HCT116 (cell line): Measurements from ENCODE around the gene LCE7A. TPM values are rescaled to one million over a fixed set of nuclear protein-coding genes. Genes with fewer than 3 reads are reported as not detected.

ENCODE experiments used
- ATAC-seq: fragments of 200-7000 bp; cut with Tn5 transposase; 2 replicates; pipeline ENCODE4 v1.9.1; 2020; ENCODE audit warnings: mild to moderate bottlenecking, moderate library complexity
- BruUV-seq: library from RNA; stranded (reverse); fragments of 400-500 nt; replicated peaks from 2 replicates; lab custom pipeline; 2021; lab: Mats Ljungman, UMichigan
- CTCF ChIA-PET: fragments of 300-600 bp; sonication (Branson Sonifier 250); formaldehyde crosslinking; loops from one replicate; lab custom pipeline; 2021; ENCODE audit warnings: antibody characterized with exemption; lab: Charles Lee
- POLR2A ChIA-PET: fragments of 300-600, 350-600 bp; sonication (Branson Sonifier 250); formaldehyde crosslinking; loops from one replicate; lab custom pipeline; 2021; ENCODE audit warnings: antibody characterized with exemption; lab: Charles Lee
- RAD21 ChIA-PET, 2 experiments: fragments of 300-600 bp; sonication (Branson Sonifier 250); formaldehyde crosslinking; loops; one replicate each; lab custom pipeline; 2023; ENCODE audit warnings: low total read pairs in 2 of 2; ENCODE audit not compliant: uncharacterized antibody in 2 of 2, unreplicated experiment in 2 of 2, low non-redundant PET in 1 of 2; lab: Charles Lee
- DNase-seq: peaks from one replicate; pipeline ENCODE4 v3.0.0-alpha.2; 2010; ENCODE audit warnings: low read depth, low spot score
- H2AFZ ChIP-seq: fragments of 200-600 bp; shearing (Covaris generic), sonication (generic); 2 replicates; pipeline ENCODE4 v1.6.1; 2017; ENCODE audit warnings: low read depth, mixed run types, mixed read lengths, antibody characterized with exemption, low read length; ENCODE audit not compliant: poor library complexity, severe bottlenecking
- H3K27ac ChIP-seq: 2 replicates; pipeline ENCODE4 v1.5.1; 2012; ENCODE audit warnings: low read depth, low read length
- H3K27me3 ChIP-seq: fragments of 200-600 bp; sonication (generic); 2 replicates; pipeline ENCODE4 v1.6.1; 2016; ENCODE audit warnings: mixed run types, low read length, mixed read lengths; ENCODE audit not compliant: insufficient read depth
- H3K36me3 ChIP-seq, 2 experiments: fragments of 200-500 bp in 1 of 2; fragments of 200-600 bp in 1 of 2; sonication (Bioruptor generic) in 1 of 2; sonication (generic) in 1 of 2; 2 replicates each; pipeline versions ENCODE4 v1.5.1 to v1.6.1; 2014 to 2016; ENCODE audit warnings: low read length in 2 of 2, inconsistent platforms in 1 of 2, mixed read lengths in 1 of 2, mixed run types in 1 of 2; ENCODE audit not compliant: insufficient read depth in 2 of 2, control insufficient read depth in 1 of 2
- H3K4me1 ChIP-seq, 2 experiments: fragments of 200-600 bp in 1 of 2; sonication (generic) in 1 of 2; 2 replicates each; pipeline versions ENCODE4 v1.5.1 to v1.6.1; 2012 to 2017; ENCODE audit warnings: low read length in 2 of 2, inconsistent platforms in 1 of 2, mild to moderate bottlenecking in 1 of 2, mixed read lengths in 1 of 2, mixed run types in 1 of 2, moderate library complexity in 1 of 2; ENCODE audit not compliant: insufficient read depth in 2 of 2, control insufficient read depth in 1 of 2
- H3K4me2 ChIP-seq: fragments of 200-600 bp; sonication (generic); 2 replicates; pipeline ENCODE4 v1.6.1; 2017; ENCODE audit warnings: mixed run types, low read length, mixed read lengths
- H3K4me3 ChIP-seq, 2 experiments: fragments of 200-600 bp in 1 of 2; sonication (generic) in 1 of 2; replicated peaks in 1 of 2; 2 replicates each; pipeline ENCODE4 v1.5.1; 2011 to 2016; ENCODE audit warnings: low read length in 2 of 2, control low read depth in 1 of 2, low read depth in 1 of 2, mild to moderate bottlenecking in 1 of 2, mixed read lengths in 1 of 2, mixed run types in 1 of 2
- H3K79me2 ChIP-seq: fragments of 200-600 bp; sonication (generic); 2 replicates; pipeline ENCODE4 v1.6.1; 2017; ENCODE audit warnings: mild to moderate bottlenecking, mixed run types, low read length, moderate library complexity, mixed read lengths; ENCODE audit not compliant: insufficient read depth
- H3K9ac ChIP-seq: fragments of 200-600 bp; sonication (generic); 2 replicates; pipeline ENCODE4 v1.6.1; 2016; ENCODE audit warnings: low read length, mixed read lengths
- H3K9me2 ChIP-seq: fragments of 200-600 bp; sonication (generic), shearing (Covaris generic); 2 replicates; pipeline ENCODE4 v1.6.1; 2017; ENCODE audit warnings: mixed run types, mild to moderate bottlenecking, moderate library complexity; ENCODE audit not compliant: insufficient read depth
- H3K9me3 ChIP-seq, 2 experiments: fragments of 200-500 bp in 1 of 2; fragments of 200-600 bp in 1 of 2; sonication (Bioruptor generic) in 1 of 2; sonication (generic) in 1 of 2; 2 replicates each; pipeline ENCODE4 v1.6.1; 2014 to 2017; ENCODE audit warnings: low read length in 2 of 2, mixed read lengths in 2 of 2, inconsistent platforms in 1 of 2, low read depth in 1 of 2, mild to moderate bottlenecking in 1 of 2, mixed run types in 1 of 2, moderate library complexity in 1 of 2; ENCODE audit not compliant: control insufficient read depth in 1 of 2, insufficient read depth in 1 of 2
- H4K20me1 ChIP-seq: fragments of 200-600 bp; sonication (generic), shearing (Covaris generic); 2 replicates; pipeline ENCODE4 v1.6.1; 2017; ENCODE audit warnings: mixed run types, mild to moderate bottlenecking, moderate library complexity; ENCODE audit not compliant: insufficient read depth
- CBX3 ChIP-seq: IDR thresholded peaks from 2 replicates; pipeline ENCODE4 v1.6.1; 2012; ENCODE audit warnings: low read depth
- CEBPB ChIP-seq: IDR thresholded peaks from 2 replicates; pipeline ENCODE4 v1.6.1; 2012; ENCODE audit warnings: low read depth
- EGR1 ChIP-seq: IDR thresholded peaks from 2 replicates; pipeline ENCODE4 v1.6.1; 2012; ENCODE audit warnings: low read depth
- EZH2 ChIP-seq: fragments of 200-600 bp; sonication (generic); IDR thresholded peaks from 2 replicates; pipeline ENCODE4 v1.6.1; 2017; ENCODE audit warnings: antibody characterized with exemption, mixed run types
- EZH2phosphoT487 ChIP-seq: fragments of 200-600 bp; IDR thresholded peaks from 2 replicates; pipeline ENCODE4 v1.6.1; 2018; ENCODE audit warnings: antibody characterized with exemption, borderline replicate concordance
- JUND ChIP-seq: IDR thresholded peaks from 2 replicates; pipeline ENCODE4 v1.6.1; 2012
- POLR2A ChIP-seq: IDR thresholded peaks from 2 replicates; pipeline ENCODE4 v1.7.0; 2011; ENCODE audit warnings: borderline replicate concordance; ENCODE audit not compliant: insufficient read depth, insufficient read length; ENCODE audit errors: extremely low read depth
- RAD21 ChIP-seq: IDR thresholded peaks from 2 replicates; pipeline ENCODE4 v1.6.1; 2012; ENCODE audit warnings: low read depth, mild to moderate bottlenecking
- SP1 ChIP-seq: IDR thresholded peaks from 2 replicates; pipeline ENCODE4 v1.6.1; 2012; ENCODE audit warnings: low read depth
- TCF7L2 ChIP-seq: IDR thresholded peaks from 2 replicates; pipeline ENCODE4 v1.7.0; 2011; ENCODE audit warnings: borderline replicate concordance, inconsistent platforms; ENCODE audit not compliant: insufficient read depth, insufficient read length; ENCODE audit errors: extremely low read depth
- YY1 ChIP-seq: IDR thresholded peaks from 2 replicates; pipeline ENCODE4 v1.6.1; 2011; ENCODE audit warnings: low read length, low read depth, moderate library complexity, mild to moderate bottlenecking; ENCODE audit not compliant: insufficient replicate concordance; ENCODE audit errors: extremely low read depth
- ZFX ChIP-seq: fragments of 450-650 bp; IDR thresholded peaks from 2 replicates; pipeline ENCODE4 v1.6.1; 2017
- intact Hi-C: fragments of 100-400 bp; cut with micrococcal nuclease; formaldehyde crosslinking; loops from 2 replicates; pipeline ENCODE4 v1.10.0; 2022
- total RNA-seq: library from RNA; stranded (reverse); gene quantifications from one replicate; pipeline ENCODE4 v1.2.1, GENCODE V29; 2021; ENCODE audit not compliant: unreplicated experiment
- TF ChIP-seq, protein P1 (sequence below): IDR thresholded peaks from 2 replicates; pipeline ENCODE4 v1.6.1; 2012
- TF ChIP-seq, protein P2 (sequence below): IDR thresholded peaks from 2 replicates; pipeline ENCODE4 v1.6.1; 2012
- TF ChIP-seq, protein P3 (sequence below): IDR thresholded peaks from 2 replicates; pipeline ENCODE4 v1.6.1; 2011; ENCODE audit warnings: mild to moderate bottlenecking, low read length, moderate library complexity; ENCODE audit not compliant: insufficient replicate concordance; ENCODE audit errors: extremely low read depth
- TF ChIP-seq, protein P4 (sequence below), 3 experiments: fragments of 200-600 bp in 1 of 3; sonication (generic) in 1 of 3; IDR thresholded peaks in 2 of 3; conservative IDR thresholded peaks in 1 of 3; 2 replicates each; pipeline ENCODE4 v1.5.1; 2012 to 2017; ENCODE audit warnings: low read depth in 2 of 3, low read length in 2 of 3, antibody characterized with exemption in 1 of 3, borderline replicate concordance in 1 of 3, control low read depth in 1 of 3, mild to moderate bottlenecking in 1 of 3, mixed read lengths in 1 of 3, mixed run types in 1 of 3, moderate library complexity in 1 of 3; ENCODE audit not compliant: insufficient read depth in 1 of 3

Gene LCE7A
- total RNA-seq, 1 experiment from 2014 or later = not detected

DNA sequence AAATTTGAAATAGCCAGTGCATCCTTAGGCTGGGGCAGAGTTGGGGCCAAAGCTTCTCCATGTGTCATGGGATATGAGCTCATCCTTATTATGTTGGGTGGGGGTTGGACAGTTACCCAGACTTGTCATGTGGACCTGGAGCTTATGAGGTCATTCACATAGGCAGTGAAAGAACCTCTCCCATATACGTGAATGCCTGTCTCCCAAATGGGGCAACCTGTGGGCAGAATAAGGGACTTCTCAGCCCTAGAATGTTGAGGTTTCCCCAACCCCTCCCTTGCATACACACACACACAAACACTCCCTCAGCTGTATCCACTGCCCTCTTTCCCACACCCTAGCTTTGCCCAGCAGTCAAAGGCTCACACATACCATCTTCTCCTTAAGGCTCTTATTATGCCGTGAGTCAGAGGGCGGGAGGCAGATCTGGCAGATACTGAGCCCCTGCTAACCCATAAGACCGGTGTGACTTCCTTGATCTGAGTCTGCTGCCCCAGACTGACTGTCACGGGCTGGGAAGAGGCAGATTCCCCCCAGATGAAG lies 46.3 kb downstream of the LCE7A start (continued):
- no peak for TF ChIP-seq TCF7L2
- no peak for TF ChIP-seq SP1
- TF ChIP-seq EGR1 = no peak
- TF ChIP-seq, all 23 proteins: peak for 0

DNA sequence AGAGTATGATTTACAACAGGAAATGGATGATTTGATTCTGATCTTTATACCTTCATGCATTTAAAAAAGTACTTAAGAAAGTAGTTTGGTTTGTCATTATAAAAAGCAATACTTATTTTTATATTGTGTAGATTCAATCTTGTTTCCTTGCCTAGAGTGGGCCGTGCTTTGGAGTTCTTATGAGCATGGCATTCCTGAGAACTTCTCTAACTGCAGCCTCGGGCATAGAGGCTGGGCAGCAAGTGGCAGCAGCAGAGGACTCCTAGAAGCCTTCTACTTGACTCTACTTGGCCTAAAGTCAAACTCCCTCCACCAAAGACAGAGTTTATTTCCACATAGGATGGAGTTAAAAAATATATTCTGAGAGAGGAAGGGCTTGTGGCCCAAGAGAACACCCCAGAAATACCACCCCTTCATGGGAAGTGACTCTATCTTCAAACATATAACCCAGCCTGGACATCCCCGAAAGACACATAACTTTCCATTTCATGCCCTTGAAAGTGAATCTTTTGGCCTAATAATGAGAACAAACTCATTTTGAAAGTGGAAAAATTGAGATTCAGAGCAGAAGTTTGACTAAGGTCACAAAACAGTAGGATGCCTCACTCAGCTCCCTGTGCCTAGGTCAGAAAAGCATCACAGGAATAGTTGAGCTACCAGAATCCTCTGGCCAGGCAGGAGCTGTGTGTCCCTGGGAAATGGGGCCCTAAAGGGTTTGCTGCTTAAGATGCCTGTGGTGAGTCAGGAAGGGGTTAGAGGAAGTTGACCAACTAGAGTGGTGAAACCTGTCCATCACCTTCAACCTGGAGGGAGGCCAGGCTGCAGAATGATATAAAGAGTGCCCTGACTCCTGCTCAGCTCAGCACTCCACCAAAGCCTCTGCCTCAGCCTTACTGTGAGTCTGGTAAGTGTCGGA lies 48.1 kb downstream of the LCE7A start, which contains the start of gene IVL:
Gene IVL, plus strand, starts transcription at position 861 of the 916 bp plus-strand sequence. CDS start 1,252 bp downstream, outside the sequence.
- no peaks in the 10 kb centered on the region for H3K36me3 ChIP-seq
- no peak within 1 kb of the TSS for H3K9ac ChIP-seq
- H3K4me2 ChIP-seq = no peak within 1 kb of the TSS; the same call in 1 of the 2 replicates
- no peaks in the 10 kb centered on the region for H4K20me1 ChIP-seq
- no peak within 1 kb of the TSS for H2AFZ ChIP-seq
- DNase-seq = peak; percentile 8
- peaks cover 49% of the 10 kb centered on the region for H3K27me3 ChIP-seq
- intact Hi-C loops = no loop called here
- H3K4me1 ChIP-seq = peaks cover 0 to 28% of the 10 kb centered on the region in 2 experiments; a peak in 1 of 4 replicates
- H3K4me3 ChIP-seq = no peak within 1 kb of the TSS
- ChIA-PET POLR2A (no interaction called here), CTCF (no interaction called here), RAD21 (no interaction called here)
- H3K9me2 ChIP-seq = no peaks in the 10 kb centered on the region
- H3K9me3 ChIP-seq = no peaks in the 10 kb centered on the region
- no peaks in the 10 kb centered on the region for H3K79me2 ChIP-seq
- BruUV-seq = no TSS peak
- no peak within 1 kb of the TSS for H3K27ac ChIP-seq
- ATAC-seq = peak; percentile 33; the same call in 1 of the 2 replicates
- TF ChIP-seq EGR1 = no peak
- TF ChIP-seq EZH2phosphoT487 = no peak
- no peak for TF ChIP-seq JUND
- no peak for TF ChIP-seq ZFX
- TF ChIP-seq, protein P1, sequence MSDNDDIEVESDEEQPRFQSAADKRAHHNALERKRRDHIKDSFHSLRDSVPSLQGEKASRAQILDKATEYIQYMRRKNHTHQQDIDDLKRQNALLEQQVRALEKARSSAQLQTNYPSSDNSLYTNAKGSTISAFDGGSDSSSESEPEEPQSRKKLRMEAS = no peak
- no peak for TF ChIP-seq RAD21
- TF ChIP-seq POLR2A = no peak
- TF ChIP-seq, protein P2, sequence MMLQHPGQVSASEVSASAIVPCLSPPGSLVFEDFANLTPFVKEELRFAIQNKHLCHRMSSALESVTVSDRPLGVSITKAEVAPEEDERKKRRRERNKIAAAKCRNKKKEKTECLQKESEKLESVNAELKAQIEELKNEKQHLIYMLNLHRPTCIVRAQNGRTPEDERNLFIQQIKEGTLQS = no peak
- TF ChIP-seq CBX3 = no peak
- TF ChIP-seq, protein P3, sequence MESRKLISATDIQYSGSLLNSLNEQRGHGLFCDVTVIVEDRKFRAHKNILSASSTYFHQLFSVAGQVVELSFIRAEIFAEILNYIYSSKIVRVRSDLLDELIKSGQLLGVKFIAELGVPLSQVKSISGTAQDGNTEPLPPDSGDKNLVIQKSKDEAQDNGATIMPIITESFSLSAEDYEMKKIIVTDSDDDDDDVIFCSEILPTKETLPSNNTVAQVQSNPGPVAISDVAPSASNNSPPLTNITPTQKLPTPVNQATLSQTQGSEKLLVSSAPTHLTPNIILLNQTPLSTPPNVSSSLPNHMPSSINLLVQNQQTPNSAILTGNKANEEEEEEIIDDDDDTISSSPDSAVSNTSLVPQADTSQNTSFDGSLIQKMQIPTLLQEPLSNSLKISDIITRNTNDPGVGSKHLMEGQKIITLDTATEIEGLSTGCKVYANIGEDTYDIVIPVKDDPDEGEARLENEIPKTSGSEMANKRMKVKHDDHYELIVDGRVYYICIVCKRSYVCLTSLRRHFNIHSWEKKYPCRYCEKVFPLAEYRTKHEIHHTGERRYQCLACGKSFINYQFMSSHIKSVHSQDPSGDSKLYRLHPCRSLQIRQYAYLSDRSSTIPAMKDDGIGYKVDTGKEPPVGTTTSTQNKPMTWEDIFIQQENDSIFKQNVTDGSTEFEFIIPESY = no peak
- no peak for TF ChIP-seq YY1
- no peak for TF ChIP-seq EZH2
- TF ChIP-seq TCF7L2 = no peak
- TF ChIP-seq, protein P4, sequence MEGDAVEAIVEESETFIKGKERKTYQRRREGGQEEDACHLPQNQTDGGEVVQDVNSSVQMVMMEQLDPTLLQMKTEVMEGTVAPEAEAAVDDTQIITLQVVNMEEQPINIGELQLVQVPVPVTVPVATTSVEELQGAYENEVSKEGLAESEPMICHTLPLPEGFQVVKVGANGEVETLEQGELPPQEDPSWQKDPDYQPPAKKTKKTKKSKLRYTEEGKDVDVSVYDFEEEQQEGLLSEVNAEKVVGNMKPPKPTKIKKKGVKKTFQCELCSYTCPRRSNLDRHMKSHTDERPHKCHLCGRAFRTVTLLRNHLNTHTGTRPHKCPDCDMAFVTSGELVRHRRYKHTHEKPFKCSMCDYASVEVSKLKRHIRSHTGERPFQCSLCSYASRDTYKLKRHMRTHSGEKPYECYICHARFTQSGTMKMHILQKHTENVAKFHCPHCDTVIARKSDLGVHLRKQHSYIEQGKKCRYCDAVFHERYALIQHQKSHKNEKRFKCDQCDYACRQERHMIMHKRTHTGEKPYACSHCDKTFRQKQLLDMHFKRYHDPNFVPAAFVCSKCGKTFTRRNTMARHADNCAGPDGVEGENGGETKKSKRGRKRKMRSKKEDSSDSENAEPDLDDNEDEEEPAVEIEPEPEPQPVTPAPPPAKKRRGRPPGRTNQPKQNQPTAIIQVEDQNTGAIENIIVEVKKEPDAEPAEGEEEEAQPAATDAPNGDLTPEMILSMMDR (IDR thresholded peaks at IDR 0.05 in 2 of 3, conservative IDR thresholded peaks at IDR 0.05 in 1 of 3; ENCODE audit: borderline replicate concordance in 1 of 3, insufficient read depth in 1 of 3, low read depth in 2 of 3, low read length in 2 of 3) = no peak
- TF ChIP-seq CEBPB = no peak
